Lung (tissue), 13 donors: ENCODE measurements around the gene JSRP1. TPM values are rescaled to one million over a fixed set of nuclear protein-coding genes. Genes with fewer than 3 reads are reported as not detected.

Experiments used
- ATAC-seq: fragments of 200-7000 bp; cut with Tn5 transposase; one replicate; pipeline ENCODE4 v1.9.1; 2020; ENCODE audit warnings: moderate number of reproducible peaks; ENCODE audit not compliant: insufficient read depth, low FRiP score
- DNase-seq, 3 donors: peaks; one replicate each; pipeline ENCODE4 v3.0.0-alpha.2; 2013 to 2017
- H3K27ac ChIP-seq, 2 donors: one replicate each; pipeline ENCODE4 v1.5.1; 2013; ENCODE audit warnings: mild to moderate bottlenecking in 2 of 2, moderate library complexity in 2 of 2, control low read depth in 1 of 2, inconsistent platforms in 1 of 2, low read depth in 1 of 2, low read length in 1 of 2
- H3K27me3 ChIP-seq, 3 donors: one replicate each; pipeline ENCODE4 v1.5.1; 2013; ENCODE audit warnings: low read length in 2 of 3; ENCODE audit not compliant: control insufficient read depth in 3 of 3, insufficient read depth in 3 of 3
- H3K36me3 ChIP-seq, 4 donors: one replicate each; pipeline ENCODE4 v1.5.1; 2013; ENCODE audit warnings: low read length in 4 of 4, mild to moderate bottlenecking in 1 of 4, moderate library complexity in 1 of 4; ENCODE audit not compliant: control insufficient read depth in 4 of 4, insufficient read depth in 4 of 4
- H3K4me1 ChIP-seq, 5 donors: one replicate each; pipeline ENCODE4 v1.5.1; 2013; ENCODE audit warnings: low read length in 5 of 5, mild to moderate bottlenecking in 2 of 5, moderate library complexity in 1 of 5; ENCODE audit not compliant: control insufficient read depth in 5 of 5, insufficient read depth in 5 of 5
- H3K4me3 ChIP-seq: one replicate; pipeline ENCODE4 v1.5.1; 2013; ENCODE audit warnings: mild to moderate bottlenecking, control low read depth, moderate library complexity
- H3K9ac ChIP-seq, 2 donors: one replicate each; pipeline ENCODE4 v1.5.1; 2013; ENCODE audit warnings: low read length in 2 of 2, control low read depth in 1 of 2; ENCODE audit not compliant: insufficient read depth in 1 of 2
- H3K9me3 ChIP-seq, 4 donors: one replicate each; pipeline ENCODE4 v1.5.1; 2013; ENCODE audit warnings: low read length in 3 of 4, mild to moderate bottlenecking in 1 of 4, moderate library complexity in 1 of 4; ENCODE audit not compliant: control insufficient read depth in 4 of 4, insufficient read depth in 3 of 4
- WGBS, 2 donors: extraction: QIAGEN DNeasy Blood & Tissue Kit; methylation state at CpG; one replicate each; pipeline ENCODE4 v1.1.7; 2013; 5-methylcytosine and 5-hydroxymethylcytosine counted together
- polyA plus RNA-seq, 2 donors: library from polyadenylated mRNA; stranded (reverse); fragments of 200-250 nt; gene quantifications; one replicate each; pipeline ENCODE4 v1.2.1, GENCODE V29; 2013
- small RNA-seq: library from RNA; depleted of rRNA; stranded (forward); fragments of <200 nt; gene quantifications from one replicate; pipeline ENCODE3, GENCODE V24; 2014; ENCODE audit warnings: low replicate concordance
- total RNA-seq, 2 donors: library from RNA; depleted of rRNA in 1 of 2; stranded (reverse); fragments of >200 nt in 1 of 2; gene quantifications; one replicate each; pipeline ENCODE4 v1.2.1, GENCODE V29; 2014 to 2021
- TF ChIP-seq, protein P1 (sequence below): IDR thresholded peaks from 2 replicates; pipeline ENCODE4 v1.5.1; 2012; ENCODE audit warnings: mild to moderate bottlenecking; ENCODE audit errors: control extremely low read depth, extremely low read depth
- donor health status: control.
- donor health status: control.
- donor health status: Bipolar disorder and iron deficiency.
- donor health status: healthy.
- donor health status: DM: yes; HTN: yes; CAD: no.

The JSRP1 gene
- total and polyA plus RNA-seq, 4 donors, result 0.61 to 2.3 (median 0.88) TPM

DNA sequence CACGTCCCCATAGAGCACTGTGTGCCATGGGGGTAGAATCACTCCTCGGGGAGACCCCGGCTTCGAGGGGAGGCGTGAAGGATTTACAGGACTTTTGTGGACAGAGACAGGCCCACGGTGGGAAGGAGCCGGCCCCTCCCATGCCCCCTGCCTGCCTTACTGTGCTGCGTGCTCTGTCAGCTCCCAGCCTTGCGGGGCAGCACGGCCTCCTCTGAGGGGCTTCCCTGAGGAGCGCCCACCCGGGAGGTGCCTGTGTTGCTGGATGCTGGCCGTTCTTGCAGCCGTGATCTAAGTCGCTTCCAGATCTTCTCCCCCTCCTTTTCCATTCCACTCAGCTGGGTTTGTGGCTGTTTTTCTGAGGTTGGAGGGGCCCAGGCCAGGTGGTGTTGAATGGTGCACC is 49.2 kb downstream of the JSRP1 start:
- Histone ChIP-seq H3K9me3 (no peaks in the 10 kb centered on the region), H3K9ac (no peak overlapping the region), H3K36me3 (peaks cover 7 to 54% (median 16%) of the 10 kb centered on the region in 4 donors), H3K27me3 (no peaks in the 10 kb centered on the region), H3K4me1 (peaks cover 0 to 7% (median 0%) of the 10 kb centered on the region in 5 donors), H3K27ac (no peak overlapping the region), H3K4me3 (no peak overlapping the region)
- WGBS, 2 donors, result 95 to 96% methylated on average over 15 of the region's 15 CpGs
- TF ChIP-seq, protein P1, sequence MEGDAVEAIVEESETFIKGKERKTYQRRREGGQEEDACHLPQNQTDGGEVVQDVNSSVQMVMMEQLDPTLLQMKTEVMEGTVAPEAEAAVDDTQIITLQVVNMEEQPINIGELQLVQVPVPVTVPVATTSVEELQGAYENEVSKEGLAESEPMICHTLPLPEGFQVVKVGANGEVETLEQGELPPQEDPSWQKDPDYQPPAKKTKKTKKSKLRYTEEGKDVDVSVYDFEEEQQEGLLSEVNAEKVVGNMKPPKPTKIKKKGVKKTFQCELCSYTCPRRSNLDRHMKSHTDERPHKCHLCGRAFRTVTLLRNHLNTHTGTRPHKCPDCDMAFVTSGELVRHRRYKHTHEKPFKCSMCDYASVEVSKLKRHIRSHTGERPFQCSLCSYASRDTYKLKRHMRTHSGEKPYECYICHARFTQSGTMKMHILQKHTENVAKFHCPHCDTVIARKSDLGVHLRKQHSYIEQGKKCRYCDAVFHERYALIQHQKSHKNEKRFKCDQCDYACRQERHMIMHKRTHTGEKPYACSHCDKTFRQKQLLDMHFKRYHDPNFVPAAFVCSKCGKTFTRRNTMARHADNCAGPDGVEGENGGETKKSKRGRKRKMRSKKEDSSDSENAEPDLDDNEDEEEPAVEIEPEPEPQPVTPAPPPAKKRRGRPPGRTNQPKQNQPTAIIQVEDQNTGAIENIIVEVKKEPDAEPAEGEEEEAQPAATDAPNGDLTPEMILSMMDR, result no peak
- DNase-seq, result no peak
- ATAC-seq, result no peak

DNA sequence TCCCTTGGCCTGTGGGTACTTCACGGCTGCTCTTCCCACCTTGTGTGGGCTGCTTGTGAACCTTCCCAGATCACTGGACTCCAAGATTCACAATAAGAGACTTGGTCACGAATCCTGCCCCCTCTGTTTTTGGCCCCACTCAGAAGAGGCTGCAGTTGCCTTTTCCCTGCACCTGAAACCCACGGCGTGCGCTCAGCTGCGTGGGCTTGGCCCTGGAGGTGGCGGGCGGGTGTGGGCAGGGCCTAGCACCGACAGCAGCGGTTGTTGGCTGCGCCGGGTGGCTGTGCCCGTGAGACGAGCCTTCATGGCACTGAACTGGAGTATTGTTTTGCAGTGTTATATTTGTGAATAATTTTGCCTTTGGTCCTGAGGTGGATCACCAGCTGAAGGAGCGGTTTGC is 53.9 kb downstream of the JSRP1 start:
- H3K4me3 ChIP-seq, result no peak overlapping the region
- no peaks in the 10 kb centered on the region for H3K27me3 ChIP-seq
- ATAC-seq, result no peak
- no peaks in the 10 kb centered on the region for H3K4me1 ChIP-seq
- no peak overlapping the region for H3K27ac ChIP-seq
- 93 to 94% methylated on average over 15 of the region's 15 CpGs for WGBS, 2 donors
- DNase-seq, result no peak
- H3K36me3 ChIP-seq, result peaks cover under 1 to 43% (median 7%) of the 10 kb centered on the region in 4 donors
- TF ChIP-seq, protein P1, result no peak
- H3K9ac ChIP-seq, result no peak overlapping the region
- no peaks in the 10 kb centered on the region for H3K9me3 ChIP-seq

Small RNAs within 50 kb of the gene (small RNA-seq; reads per million reads assigned to genes)
- not detected for gene MIR1227

Other genes starting within 250 kb of the JSRP1 start
- gene BTBD2, start 240.7 kb downstream of the JSRP1 start, total RNA-seq, result 10 to 100 TPM; 49.5 to 62.3 TPM
- 10 to 100 TPM; 35.5 to 40.1 TPM for gene BTBD2, start 240.7 kb downstream of the JSRP1 start, polyA plus RNA-seq
- 100 to 1,000 TPM; 107 to 333 TPM for gene MKNK2, start 205.2 kb downstream of the JSRP1 start, total RNA-seq
- gene MKNK2, start 205.2 kb downstream of the JSRP1 start, polyA plus RNA-seq, result 100 to 1,000 TPM; 132 to 189 TPM
- 10 to 100 TPM; 45.2 to 86.6 TPM for gene MOB3A, start 160.1 kb downstream of the JSRP1 start, total RNA-seq
- 10 to 100 TPM; 17.7 to 44.9 TPM for gene MOB3A, start 160.1 kb downstream of the JSRP1 start, polyA plus RNA-seq
- gene IZUMO4, start 159.5 kb downstream of the JSRP1 start, total RNA-seq, result 1 to 10 TPM; 5.0 to 8.4 TPM
- 1 to 10 TPM; 6.1 to 9.8 TPM for gene IZUMO4, start 159.5 kb downstream of the JSRP1 start, polyA plus RNA-seq
- 100 to 1,000 TPM in 1 of 2 donors, 10 to 100 TPM in 1; 69.9 to 144 TPM for gene AP3D1, start 104.9 kb downstream of the JSRP1 start, total RNA-seq
- gene AP3D1, start 104.9 kb downstream of the JSRP1 start, polyA plus RNA-seq, result 100 to 1,000 TPM in 1 of 2 donors, 10 to 100 TPM in 1; 55.3 to 101 TPM
- gene DOT1L, start 92.5 kb downstream of the JSRP1 start, total RNA-seq, result 10 to 100 TPM; 20.4 to 46.4 TPM
- 10 to 100 TPM; 13.0 to 19.2 TPM for gene DOT1L, start 92.5 kb downstream of the JSRP1 start, polyA plus RNA-seq
- 10 to 100 TPM; 64.4 to 64.6 TPM for gene PLEKHJ1, start 20.1 kb downstream of the JSRP1 start, total RNA-seq
- gene PLEKHJ1, start 20.1 kb downstream of the JSRP1 start, polyA plus RNA-seq, result 10 to 100 TPM; 70.1 to 76.4 TPM
- gene SF3A2, start 19.6 kb downstream of the JSRP1 start, total RNA-seq, result 100 to 1,000 TPM in 1 of 2 donors, 10 to 100 TPM in 1; 67.5 to 113 TPM
- 10 to 100 TPM; 37.2 to 58.5 TPM for gene SF3A2, start 19.6 kb downstream of the JSRP1 start, polyA plus RNA-seq
- gene AMH, start 7.1 kb downstream of the JSRP1 start, total RNA-seq, result 1 to 10 TPM; 2.1 to 3.5 TPM
- 1 to 10 TPM in 1 of 2 donors, under 1 TPM in 1; 0.73 to 1.4 TPM for gene AMH, start 7.1 kb downstream of the JSRP1 start, polyA plus RNA-seq
- 1 to 10 TPM in 1 of 2 donors, under 1 TPM in 1; 0.31 to 6.7 TPM for gene PEAK3, start 25.8 kb upstream of the JSRP1 start, total RNA-seq
- 1 to 10 TPM in 1 of 2 donors, under 1 TPM in 1; 0.81 to 7.4 TPM for gene PEAK3, start 25.8 kb upstream of the JSRP1 start, polyA plus RNA-seq
- gene LINGO3, start 51.7 kb upstream of the JSRP1 start, total RNA-seq, result under 1 TPM in 1 of 2 donors, not detected in 1; 0.21 TPM
- gene LINGO3, start 51.7 kb upstream of the JSRP1 start, polyA plus RNA-seq, result 1 to 10 TPM in 1 of 2 donors, under 1 TPM in 1; 0.10 to 1.0 TPM
- 10 to 100 TPM; 54.9 to 92.1 TPM for gene LSM7, start 72.2 kb upstream of the JSRP1 start, total RNA-seq
- gene LSM7, start 72.2 kb upstream of the JSRP1 start, polyA plus RNA-seq, result 100 to 1,000 TPM; 291 to 307 TPM
- 10 to 100 TPM; 42.8 to 86.1 TPM for gene SPPL2B, start 72.3 kb upstream of the JSRP1 start, total RNA-seq
- 10 to 100 TPM; 34.4 to 54.8 TPM for gene SPPL2B, start 72.3 kb upstream of the JSRP1 start, polyA plus RNA-seq
- under 1 TPM in 1 of 2 donors, not detected in 1; 0.09 TPM for gene TMPRSS9, start 103.8 kb upstream of the JSRP1 start, total RNA-seq
- gene TMPRSS9, start 103.8 kb upstream of the JSRP1 start, polyA plus RNA-seq, result under 1 TPM; 0.05 to 0.37 TPM
- 100 to 1,000 TPM in 1 of 2 donors, 10 to 100 TPM in 1; 27.2 to 103 TPM for gene TIMM13, start 171.2 kb upstream of the JSRP1 start, total RNA-seq
- gene TIMM13, start 171.2 kb upstream of the JSRP1 start, polyA plus RNA-seq, result 100 to 1,000 TPM in 1 of 2 donors, 10 to 100 TPM in 1; 58.5 to 103 TPM
- 10 to 100 TPM; 19.1 to 42.9 TPM for gene LMNB2, start 200.5 kb upstream of the JSRP1 start, total RNA-seq
- 10 to 100 TPM; 19.7 to 37.0 TPM for gene LMNB2, start 200.5 kb upstream of the JSRP1 start, polyA plus RNA-seq
- gene GADD45B, start 219.7 kb upstream of the JSRP1 start, total RNA-seq, result 10 to 100 TPM; 81.0 to 92.7 TPM
- 100 to 1,000 TPM in 1 of 2 donors, 10 to 100 TPM in 1; 92.4 to 405 TPM for gene GADD45B, start 219.7 kb upstream of the JSRP1 start, polyA plus RNA-seq